ENCODE results near the gene PHRF1. TPM values are rescaled to one million over a fixed set of nuclear protein-coding genes. Genes with fewer than 3 reads are reported as not detected.

Gene PHRF1
- total and polyA plus RNA-seq, 9 of the 15 experiments (the other 6 are each of a cell fraction or from before 2014, with no cell fraction given), result 0.07 to 37.2 (median 7.7) TPM

GRCh38 chr11:554428-555226 lies 21.6 kb upstream of the PHRF1 start (continued):
- no peak for TF ChIP-seq ZNF318 (IDR thresholded peaks at IDR 0.05; ENCODE audit: borderline replicate concordance in 1 of 2, low read depth in 1 of 2)
- TF ChIP-seq REST (IDR thresholded peaks at IDR 0.05; ENCODE audit: borderline replicate concordance), result peak; percentile 23; the same call in 1 of the 2 replicates
- no peak for TF ChIP-seq REST (CRISPR knock-in tag; IDR thresholded peaks at IDR 0.05; ENCODE audit: low read depth)
- 0 out of 2 replicates have a peak, but pooled peaks have one; percentile 39 for TF ChIP-seq RBFOX2 (IDR thresholded peaks at IDR 0.05; ENCODE audit: low read depth, low read length)
- peak; percentile 56 for TF ChIP-seq CREM (IDR thresholded peaks at IDR 0.05; ENCODE audit: low read depth)
- no peak for TF ChIP-seq ZNF511 (CRISPR knock-in tag; IDR thresholded peaks at IDR 0.05)
- TF ChIP-seq POLR2AphosphoS2 (IDR thresholded peaks at IDR 0.05; ENCODE audit: low read length), result 0 out of 2 replicates have a peak, but pooled peaks have one; percentile 29
- no peak for TF ChIP-seq ZKSCAN3 (CRISPR knock-in tag; IDR thresholded peaks at IDR 0.05)

All from K562 (cell line).